Measurements from ENCODE around the gene SNRNP200.

GRCh38 chr2:96239745-96240264 lies 65.5 kb downstream of the SNRNP200 start:
- TF ChIP-seq CTCF (conservative IDR thresholded peaks at IDR 0.05; ENCODE audit: low read depth, low read length): no peak
- TF ChIP-seq EZH2 (IDR thresholded peaks at IDR 0.05; ENCODE audit: borderline replicate concordance, low read depth, low read length, poor library complexity, severe bottlenecking): no peak
